Dermis blood vessel endothelial cell (primary cell): ENCODE results near the gene MT1G. TPM values are rescaled to one million over a fixed set of nuclear protein-coding genes. Genes with fewer than 3 reads are reported as not detected.

Source experiments
- DNase-seq: peaks from one replicate; pipeline ENCODE4 v3.0.0; 2010
- total RNA-seq: library from RNA; depleted of rRNA; stranded (reverse); fragments of >200 nt; gene quantifications from 2 replicates; pipeline ENCODE4 v1.2.3, GENCODE V29; 2014

Gene MT1G
- total RNA-seq, 1 donor from 2014 or later: not detected

GRCh38 chr16:56662357-56663354 is 5.2 kb downstream of the MT1G start:
- DNase-seq: peak; percentile 8

GRCh38 chr16:56658327-56658875 is 9.5 kb downstream of the MT1G start:
- no peak for DNase-seq

GRCh38 chr16:56657555-56658326 is 10.1 kb downstream of the MT1G start, which contains the start of gene MT1F:
Gene MT1F, plus strand, starts transcription at chr16:56657959. Its CDS starts 100 bp downstream, at chr16:56658059.
- DNase-seq: peak; percentile 50

GRCh38 chr16:56653218-56653617 is 14.6 kb downstream of the MT1G start:
- no peak for DNase-seq

GRCh38 chr16:56652600-56652999 is 15.3 kb downstream of the MT1G start:
- DNase-seq: no peak

- no peak for DNase-seq
Observed at GRCh38 chr16:56651586-56651985, 16.3 kb downstream of the MT1G start, which contains the start of gene MT1B. Gene MT1B, plus strand, starts transcription at chr16:56651886. Its CDS starts 68 bp downstream, at chr16:56651954.

- DNase-seq: no peak
Observed at GRCh38 chr16:56649820-56650219, 18.0 kb downstream of the MT1G start.

- DNase-seq: no peak
Observed at GRCh38 chr16:56649271-56649670, 18.6 kb downstream of the MT1G start.

- DNase-seq: no peak
Observed at GRCh38 chr16:56647641-56648431, 20.0 kb downstream of the MT1G start.

- no peak for DNase-seq
Observed at GRCh38 chr16:56645838-56646237, 22.0 kb downstream of the MT1G start.

- DNase-seq: no peak
Observed at GRCh38 chr16:56645311-56645710, 22.6 kb downstream of the MT1G start.

- no peak for DNase-seq
Observed at GRCh38 chr16:56643833-56644232, 24.0 kb downstream of the MT1G start.

GRCh38 chr16:56643080-56643778 is 24.6 kb downstream of the MT1G start:
- peak; percentile 47 for DNase-seq

GRCh38 chr16:56641166-56641565 is 26.7 kb downstream of the MT1G start:
- DNase-seq: no peak

- no peak for DNase-seq
Observed at GRCh38 chr16:56640076-56640475, 27.8 kb downstream of the MT1G start.

- DNase-seq: no peak
Observed at GRCh38 chr16:56639045-56639444, 28.8 kb downstream of the MT1G start.

GRCh38 chr16:56637814-56638750 is 29.8 kb downstream of the MT1G start, which contains the start of gene MT1A:
Gene MT1A, plus strand, starts transcription at chr16:56638666. Its CDS starts 73 bp downstream, at chr16:56638739.
- DNase-seq: peak; percentile 58

- DNase-seq: no peak
Observed at GRCh38 chr16:56636616-56637413, 31.1 kb downstream of the MT1G start.

GRCh38 chr16:56635441-56635967 is 32.4 kb downstream of the MT1G start:
- no peak for DNase-seq
